CD4-positive, alpha-beta T cell (primary cell): ENCODE results near the gene LLCFC1. TPM values are rescaled to one million over a fixed set of nuclear protein-coding genes. Genes with fewer than 3 reads are reported as not detected.

Experiments used
- ATAC-seq: fragments of 200-7000 bp; cut with Tn5 transposase; one replicate; pipeline ENCODE4 v1.10.0; 2022; ENCODE audit warnings: mild to moderate bottlenecking; ENCODE audit not compliant: poor library complexity
- CTCF ChIA-PET: fragments of 350-600 bp; sonication (Branson Sonifier 250); formaldehyde crosslinking; loops from one replicate; lab custom pipeline; 2021; ENCODE audit warnings: antibody characterized with exemption, inconsistent platforms; lab: Charles Lee
- POLR2A ChIA-PET: fragments of 350-600 bp; sonication (Branson Sonifier 250); formaldehyde crosslinking; loops from one replicate; lab custom pipeline; 2021; ENCODE audit warnings: antibody characterized with exemption, inconsistent platforms; lab: Charles Lee
- DNase-seq, 14 experiments: peaks; one replicate each; pipeline ENCODE4 v3.0.0-alpha.2; 2013 to 2020; ENCODE audit warnings: mixed read lengths in 2 of 14
- H3K27ac ChIP-seq, 2 donors: one replicate each; pipeline versions ENCODE4 v1.5.1 to v1.7.0; 2013; ENCODE audit warnings: low read length in 2 of 2, low read depth in 1 of 2, mild to moderate bottlenecking in 1 of 2
- H3K27me3 ChIP-seq, 2 experiments: 1 replicate in 1 of 2; 2 replicates in 1 of 2; pipeline versions ENCODE4 v1.6.1 to v1.7.0; 2013; ENCODE audit warnings: low read length in 2 of 2, control low read depth in 1 of 2, mild to moderate bottlenecking in 1 of 2, moderate library complexity in 1 of 2; ENCODE audit not compliant: insufficient read depth in 2 of 2, control insufficient read depth in 1 of 2
- H3K36me3 ChIP-seq: one replicate; pipeline ENCODE4 v1.6.1; 2013; ENCODE audit warnings: low read length, control low read depth; ENCODE audit not compliant: insufficient read depth
- H3K4me1 ChIP-seq: one replicate; pipeline ENCODE4 v1.6.1; 2013; ENCODE audit warnings: low read length, control low read depth; ENCODE audit not compliant: insufficient read depth
- H3K4me3 ChIP-seq: one replicate; pipeline ENCODE4 v1.5.1; 2013; ENCODE audit warnings: mild to moderate bottlenecking, low read length, moderate library complexity
- H3K9me3 ChIP-seq, 2 experiments: 1 replicate in 1 of 2; 2 replicates in 1 of 2; pipeline versions ENCODE4 v1.6.1 to v1.7.0; 2013; ENCODE audit warnings: low read length in 2 of 2, mild to moderate bottlenecking in 2 of 2, control low read depth in 1 of 2, moderate library complexity in 1 of 2; ENCODE audit not compliant: control insufficient read depth in 1 of 2, insufficient read depth in 1 of 2
- H3K27ac Mint-ChIP-seq: one replicate; pipeline ENCODE4 v1.8.0; 2020; ENCODE audit warnings: mixed read lengths
- H3K27me3 Mint-ChIP-seq: one replicate; pipeline ENCODE4 v1.8.0; 2021; ENCODE audit warnings: mixed read lengths
- H3K36me3 Mint-ChIP-seq: one replicate; pipeline ENCODE4 v1.8.0; 2021; ENCODE audit warnings: low read depth, mixed read lengths
- H3K4me1 Mint-ChIP-seq: one replicate; pipeline ENCODE4 v1.8.0; 2021; ENCODE audit warnings: low read depth, mixed read lengths
- H3K4me3 Mint-ChIP-seq: one replicate; pipeline ENCODE4 v1.8.0; 2020; ENCODE audit warnings: mild to moderate bottlenecking, mixed read lengths
- H3K9me3 Mint-ChIP-seq: one replicate; pipeline ENCODE4 v1.8.0; 2020; ENCODE audit warnings: mixed read lengths
- CTCF ChIP-seq: fragments of 200-600 bp; IDR thresholded peaks from one replicate; pipeline ENCODE4 v1.8.0; 2022; ENCODE audit warnings: antibody characterized with exemption, mild to moderate bottlenecking
- intact Hi-C, 2 experiments: fragments of 100-400 bp; cut with DNase I in 1 of 2; cut with micrococcal nuclease in 1 of 2; formaldehyde crosslinking; loops; one replicate each; pipeline versions ENCODE4 v1.15.1 to v1.9.0; 2023 to 2025; cut with DNase I, micrococcal nuclease
- total RNA-seq, 174 experiments: library from RNA in 2 of 174; stranded (reverse) in 2 of 174; gene quantifications; one replicate each; pipeline ENCODE4 v1.2.3 and lab custom pipeline; 2021 to 2026

LLCFC1 gene
- total RNA-seq, 2 experiments from 2014 or later, result not detected

DNA sequence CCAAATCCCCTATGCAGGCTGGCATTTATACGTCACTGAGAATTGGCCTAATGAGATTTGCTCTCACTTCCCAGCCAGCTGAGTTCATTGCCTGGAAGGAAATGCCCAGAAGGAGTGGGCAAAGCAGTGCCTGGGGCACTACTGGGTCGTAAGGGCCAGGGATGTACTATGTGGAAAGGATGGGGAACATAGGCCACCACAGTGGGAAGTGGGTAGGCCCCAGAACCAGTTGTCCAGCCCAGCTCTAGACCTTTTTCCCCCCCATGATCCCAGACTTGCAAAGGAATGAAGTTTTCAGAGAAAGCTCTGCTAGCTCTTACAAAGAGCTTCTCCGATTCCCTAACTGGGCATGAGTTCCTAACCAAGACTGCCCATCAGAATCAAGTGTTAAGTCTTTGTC, 19.6 kb upstream of the LLCFC1 start:
- H3K27ac Mint-ChIP-seq, result no peak overlapping the region
- TF ChIP-seq CTCF, result no peak
- no peak overlapping the region for H3K4me3 Mint-ChIP-seq
- DNase-seq (no peak), ATAC-seq (no peak)
- H3K36me3 Mint-ChIP-seq, result no peaks in the 10 kb centered on the region
- Histone ChIP-seq H3K27me3 (no peaks in the 10 kb centered on the region), H3K36me3 (no peaks in the 10 kb centered on the region), H3K4me3 (no peak overlapping the region), H3K27ac (no peak overlapping the region), H3K9me3 (no peaks in the 10 kb centered on the region), H3K4me1 (no peaks in the 10 kb centered on the region)
- CTCF ChIA-PET, result no interaction called here
- H3K4me1 Mint-ChIP-seq, result no peaks in the 10 kb centered on the region
- no peaks in the 10 kb centered on the region for H3K27me3 Mint-ChIP-seq
- no peaks in the 10 kb centered on the region for H3K9me3 Mint-ChIP-seq
- POLR2A ChIA-PET, result no interaction called here
- intact Hi-C loops, result no loop called here

- ATAC-seq, result no peak
Measured at GRCh38 chr7:142923391-142923790, 15.9 kb upstream of the LLCFC1 start.

GRCh38 chr7:142925413-142925812, 13.9 kb upstream of the LLCFC1 start:
- no peaks in the 10 kb centered on the region for H3K4me1 Mint-ChIP-seq
- H3K4me3 ChIP-seq, result no peak overlapping the region
- ChIA-PET POLR2A (no interaction called here), CTCF (interaction anchor here (1.0 kb wide), 1 partner anchor 9 kb away, joined by 3 read pairs; no protein-coding TSS in a partner anchor)
- intact Hi-C loops, result no loop called here
- H3K27ac Mint-ChIP-seq, result no peak overlapping the region
- H3K9me3 Mint-ChIP-seq, result no peaks in the 10 kb centered on the region
- no peaks in the 10 kb centered on the region for H3K27me3 Mint-ChIP-seq
- ATAC-seq (no peak), DNase-seq (no peak)
- no peaks in the 10 kb centered on the region for H3K36me3 Mint-ChIP-seq
- H3K9me3 ChIP-seq, result no peaks in the 10 kb centered on the region
- H3K27me3 ChIP-seq, result no peaks in the 10 kb centered on the region
- no peak overlapping the region for H3K27ac ChIP-seq
- no peaks in the 10 kb centered on the region for H3K4me1 ChIP-seq
- H3K4me3 Mint-ChIP-seq, result no peak overlapping the region
- no peaks in the 10 kb centered on the region for H3K36me3 ChIP-seq
- TF ChIP-seq CTCF, result no peak

More at GRCh38 chr7:142923391-142923790, 15.9 kb upstream of the LLCFC1 start:
- no peak overlapping the region for H3K4me3 Mint-ChIP-seq
- no peak overlapping the region for H3K27ac Mint-ChIP-seq
- H3K9me3 ChIP-seq, result no peaks in the 10 kb centered on the region
- no peak overlapping the region for H3K4me3 ChIP-seq
- no peaks in the 10 kb centered on the region for H3K9me3 Mint-ChIP-seq
- H3K4me1 Mint-ChIP-seq, result no peaks in the 10 kb centered on the region
- H3K36me3 Mint-ChIP-seq, result no peaks in the 10 kb centered on the region
- H3K27ac ChIP-seq, result no peak overlapping the region
- no peaks in the 10 kb centered on the region for H3K27me3 Mint-ChIP-seq
- intact Hi-C loops, result no loop called here
- ChIA-PET POLR2A (no interaction called here), CTCF (no interaction called here)
- no peak for TF ChIP-seq CTCF
- H3K36me3 ChIP-seq, result no peaks in the 10 kb centered on the region
- H3K27me3 ChIP-seq, result no peaks in the 10 kb centered on the region
- H3K4me1 ChIP-seq, result no peaks in the 10 kb centered on the region
- no peak for DNase-seq
